ENCODE measurements around the gene DARS2. TPM values are rescaled to one million over a fixed set of nuclear protein-coding genes. Genes with fewer than 3 reads are reported as not detected.

Gene DARS2
- polyA plus RNA-seq, 10 donors: 10.8 to 15.6 (median 13.3) TPM

DNA sequence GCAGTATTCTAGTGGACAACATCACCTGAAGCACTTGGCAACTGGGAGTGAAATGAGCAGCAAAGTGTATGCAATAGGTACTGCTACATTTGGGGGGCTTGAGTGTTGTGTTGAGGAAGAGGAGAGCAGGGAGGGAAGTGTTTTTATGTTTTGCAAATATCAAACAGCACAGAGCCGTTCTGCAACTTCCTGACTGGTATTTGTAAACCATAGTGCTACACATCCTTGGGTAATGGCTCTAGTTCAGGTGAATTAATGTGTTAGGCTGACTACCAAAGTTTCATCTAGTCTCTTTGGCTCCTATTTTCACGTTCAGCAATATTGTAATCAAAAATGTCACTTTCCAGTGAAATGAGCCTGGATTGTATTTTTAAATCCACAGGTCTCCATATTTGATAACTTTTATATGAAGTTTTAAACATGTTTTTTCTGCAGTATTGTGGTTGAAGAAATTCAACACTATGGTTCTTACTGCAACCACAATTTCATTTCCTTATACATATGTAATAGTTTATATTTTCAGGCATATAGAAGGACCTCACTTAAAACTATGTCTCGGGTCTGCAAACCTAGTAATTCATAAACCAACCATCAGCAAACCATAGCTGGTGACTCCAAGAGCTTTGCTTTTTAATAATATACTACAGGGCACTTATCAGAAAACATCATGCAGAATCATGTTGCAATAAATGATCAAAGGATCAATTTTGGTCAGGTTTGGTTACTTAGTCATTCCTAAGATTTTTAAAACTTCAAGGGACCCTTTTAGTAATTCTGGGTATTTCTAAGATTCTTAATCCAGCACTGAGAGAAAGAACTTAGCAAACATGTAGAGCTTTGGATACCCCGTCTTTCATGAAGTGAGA is 62.5 kb downstream of the DARS2 start:
- no peak for DNase-seq

DNA sequence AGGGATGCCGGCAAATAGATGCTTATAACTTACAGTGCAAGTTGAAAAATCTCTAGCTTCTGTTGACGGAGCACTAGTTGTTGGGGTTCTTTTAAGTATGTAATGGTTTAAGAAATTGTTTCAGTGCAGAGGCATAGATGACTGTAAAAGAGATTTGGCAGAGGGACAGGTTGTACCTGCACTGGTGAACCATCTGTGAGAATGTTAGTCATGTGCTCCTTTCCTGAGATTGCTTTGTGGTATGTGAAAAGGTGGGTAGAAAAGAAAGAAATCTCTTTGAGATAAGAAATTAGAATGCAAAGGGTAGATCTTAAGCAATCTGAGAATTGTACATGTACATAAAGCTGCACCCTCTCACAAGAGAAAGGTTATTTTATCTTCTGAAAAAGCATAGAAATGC is 63.2 kb downstream of the DARS2 start:
- no peak for DNase-seq

- no peak for DNase-seq
These were observed 64.3 kb downstream of the DARS2 start for GRCh38 chr1:173888749-173889148.

DNA sequence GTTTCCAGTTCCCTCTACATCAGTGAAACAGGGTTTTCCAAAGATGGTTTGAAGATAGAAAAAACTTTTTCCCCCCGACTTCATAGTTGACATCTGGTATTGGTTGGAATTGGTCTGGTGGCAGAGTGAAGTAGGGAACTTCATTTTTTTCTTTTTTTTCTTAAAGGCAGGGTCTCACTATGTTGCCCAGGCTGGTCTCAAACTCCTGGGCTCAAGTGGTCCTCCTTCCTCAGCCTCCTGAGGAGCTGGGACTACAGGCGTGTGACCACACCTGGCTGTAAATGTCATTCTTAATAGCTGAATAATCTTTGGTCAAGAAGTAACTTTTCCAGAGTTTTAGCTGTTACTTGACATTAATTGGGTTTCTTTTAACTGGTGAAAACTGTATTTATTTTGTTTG is 65.4 kb downstream of the DARS2 start:
- DNase-seq: no peak

GRCh38 chr1:173893611-173894010 is 69.1 kb downstream of the DARS2 start:
- DNase-seq: no peak

- no peak for DNase-seq
These were observed 69.7 kb downstream of the DARS2 start for GRCh38 chr1:173894189-173894588.

GRCh38 chr1:173900427-173900826 is 76.0 kb downstream of the DARS2 start:
- no peak for DNase-seq

DNA sequence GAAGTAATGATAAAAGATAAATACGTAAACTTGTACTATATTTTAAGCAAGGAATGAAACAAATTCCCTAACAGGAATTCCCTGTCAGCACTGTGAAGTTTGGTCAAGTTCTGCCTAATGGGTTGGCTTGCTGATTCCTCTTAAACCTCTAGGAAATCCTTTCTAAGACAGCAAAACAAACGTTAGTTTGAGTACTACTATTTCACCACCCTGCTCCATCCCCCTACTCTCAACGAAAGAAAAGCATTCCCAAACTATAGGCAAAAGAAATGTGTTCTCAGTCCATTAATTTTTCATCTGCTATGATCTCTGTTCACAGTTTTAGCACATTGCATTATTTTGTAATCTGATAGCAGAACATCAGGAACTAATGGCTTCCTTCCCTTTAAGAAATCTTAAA is 76.5 kb downstream of the DARS2 start:
- no peak for DNase-seq

- DNase-seq: no peak
These were observed 79.5 kb downstream of the DARS2 start for GRCh38 chr1:173903827-173904531.

Other genes starting within 250 kb of the DARS2 start
- gene SLC9C2, start 221.6 kb upstream of the DARS2 start, polyA plus RNA-seq (ENCODE audit: insufficient read length in 10 of 10): not detected
- not detected for gene TEX50, start 189.3 kb upstream of the DARS2 start, polyA plus RNA-seq (ENCODE audit: insufficient read length in 10 of 10)
- gene ANKRD45, start 154.8 kb upstream of the DARS2 start, polyA plus RNA-seq (ENCODE audit: insufficient read length in 10 of 10): under 1 TPM; 0.34 to 0.67 (median 0.45) TPM
- gene KLHL20, start 109.7 kb upstream of the DARS2 start, polyA plus RNA-seq (ENCODE audit: insufficient read length in 10 of 10): 10 to 100 TPM; 20.9 to 28.2 (median 22.3) TPM
- gene CENPL, start 210 bp downstream of the DARS2 start, polyA plus RNA-seq (ENCODE audit: insufficient read length in 10 of 10): 10 to 100 TPM in 2 of 10 donors, 1 to 10 TPM in 8; 5.7 to 13.8 (median 9.1) TPM
- gene GAS5, start 43.3 kb downstream of the DARS2 start, polyA plus RNA-seq (ENCODE audit: insufficient read length in 10 of 10): 100 to 1,000 TPM; 613 to 687 (median 638) TPM
- gene ZBTB37, start 43.7 kb downstream of the DARS2 start, polyA plus RNA-seq (ENCODE audit: insufficient read length in 10 of 10): 1 to 10 TPM; 3.3 to 7.0 (median 5.3) TPM
- 1 to 10 TPM in 1 of 10 donors, under 1 TPM in 4, not detected in 5; 0.12 to 1.1 (median 0.25) TPM for gene SERPINC1, start 92.7 kb downstream of the DARS2 start, polyA plus RNA-seq (ENCODE audit: insufficient read length in 10 of 10)
- gene RC3H1, start 197.7 kb downstream of the DARS2 start, polyA plus RNA-seq (ENCODE audit: insufficient read length in 10 of 10): 10 to 100 TPM in 5 of 10 donors, 1 to 10 TPM in 5; 8.1 to 11.8 (median 10.1) TPM

All from muscle of back (tissue), 11 donors.